HCT116 (cell line): ENCODE measurements around the gene ATG4B. TPM values are rescaled to one million over a fixed set of nuclear protein-coding genes. Genes with fewer than 3 reads are reported as not detected.

Source experiments
- ATAC-seq: fragments of 200-7000 bp; cut with Tn5 transposase; 2 replicates; pipeline ENCODE4 v1.9.1; 2020; ENCODE audit warnings: mild to moderate bottlenecking, moderate library complexity
- BruUV-seq: library from RNA; stranded (reverse); fragments of 400-500 nt; replicated peaks from 2 replicates; lab custom pipeline; 2021; lab: Mats Ljungman, UMichigan
- CTCF ChIA-PET: fragments of 300-600 bp; sonication (Branson Sonifier 250); formaldehyde crosslinking; loops from one replicate; lab custom pipeline; 2021; ENCODE audit warnings: antibody characterized with exemption; lab: Charles Lee
- POLR2A ChIA-PET: fragments of 300-600, 350-600 bp; sonication (Branson Sonifier 250); formaldehyde crosslinking; loops from one replicate; lab custom pipeline; 2021; ENCODE audit warnings: antibody characterized with exemption; lab: Charles Lee
- RAD21 ChIA-PET, 2 experiments: fragments of 300-600 bp; sonication (Branson Sonifier 250); formaldehyde crosslinking; loops; one replicate each; lab custom pipeline; 2023; ENCODE audit warnings: low total read pairs in 2 of 2; ENCODE audit not compliant: uncharacterized antibody in 2 of 2, unreplicated experiment in 2 of 2, low non-redundant PET in 1 of 2; lab: Charles Lee
- DNase-seq: peaks from one replicate; pipeline ENCODE4 v3.0.0-alpha.2; 2010; ENCODE audit warnings: low read depth, low spot score
- H2AFZ ChIP-seq: fragments of 200-600 bp; shearing (Covaris generic), sonication (generic); 2 replicates; pipeline ENCODE4 v1.6.1; 2017; ENCODE audit warnings: low read depth, mixed run types, mixed read lengths, antibody characterized with exemption, low read length; ENCODE audit not compliant: poor library complexity, severe bottlenecking
- H3K27ac ChIP-seq: 2 replicates; pipeline ENCODE4 v1.5.1; 2012; ENCODE audit warnings: low read depth, low read length
- H3K27me3 ChIP-seq: fragments of 200-600 bp; sonication (generic); 2 replicates; pipeline ENCODE4 v1.6.1; 2016; ENCODE audit warnings: mixed run types, low read length, mixed read lengths; ENCODE audit not compliant: insufficient read depth
- H3K36me3 ChIP-seq, 2 experiments: fragments of 200-500 bp in 1 of 2; fragments of 200-600 bp in 1 of 2; sonication (Bioruptor generic) in 1 of 2; sonication (generic) in 1 of 2; 2 replicates each; pipeline versions ENCODE4 v1.5.1 to v1.6.1; 2014 to 2016; ENCODE audit warnings: low read length in 2 of 2, inconsistent platforms in 1 of 2, mixed read lengths in 1 of 2, mixed run types in 1 of 2; ENCODE audit not compliant: insufficient read depth in 2 of 2, control insufficient read depth in 1 of 2
- H3K4me1 ChIP-seq, 2 experiments: fragments of 200-600 bp in 1 of 2; sonication (generic) in 1 of 2; 2 replicates each; pipeline versions ENCODE4 v1.5.1 to v1.6.1; 2012 to 2017; ENCODE audit warnings: low read length in 2 of 2, inconsistent platforms in 1 of 2, mild to moderate bottlenecking in 1 of 2, mixed read lengths in 1 of 2, mixed run types in 1 of 2, moderate library complexity in 1 of 2; ENCODE audit not compliant: insufficient read depth in 2 of 2, control insufficient read depth in 1 of 2
- H3K4me2 ChIP-seq: fragments of 200-600 bp; sonication (generic); 2 replicates; pipeline ENCODE4 v1.6.1; 2017; ENCODE audit warnings: mixed run types, low read length, mixed read lengths
- H3K4me3 ChIP-seq, 2 experiments: fragments of 200-600 bp in 1 of 2; sonication (generic) in 1 of 2; replicated peaks in 1 of 2; 2 replicates each; pipeline ENCODE4 v1.5.1; 2011 to 2016; ENCODE audit warnings: low read length in 2 of 2, control low read depth in 1 of 2, low read depth in 1 of 2, mild to moderate bottlenecking in 1 of 2, mixed read lengths in 1 of 2, mixed run types in 1 of 2
- H3K79me2 ChIP-seq: fragments of 200-600 bp; sonication (generic); 2 replicates; pipeline ENCODE4 v1.6.1; 2017; ENCODE audit warnings: mild to moderate bottlenecking, mixed run types, low read length, moderate library complexity, mixed read lengths; ENCODE audit not compliant: insufficient read depth
- H3K9ac ChIP-seq: fragments of 200-600 bp; sonication (generic); 2 replicates; pipeline ENCODE4 v1.6.1; 2016; ENCODE audit warnings: low read length, mixed read lengths
- H3K9me2 ChIP-seq: fragments of 200-600 bp; sonication (generic), shearing (Covaris generic); 2 replicates; pipeline ENCODE4 v1.6.1; 2017; ENCODE audit warnings: mixed run types, mild to moderate bottlenecking, moderate library complexity; ENCODE audit not compliant: insufficient read depth
- H3K9me3 ChIP-seq, 2 experiments: fragments of 200-500 bp in 1 of 2; fragments of 200-600 bp in 1 of 2; sonication (Bioruptor generic) in 1 of 2; sonication (generic) in 1 of 2; 2 replicates each; pipeline ENCODE4 v1.6.1; 2014 to 2017; ENCODE audit warnings: low read length in 2 of 2, mixed read lengths in 2 of 2, inconsistent platforms in 1 of 2, low read depth in 1 of 2, mild to moderate bottlenecking in 1 of 2, mixed run types in 1 of 2, moderate library complexity in 1 of 2; ENCODE audit not compliant: control insufficient read depth in 1 of 2, insufficient read depth in 1 of 2
- H4K20me1 ChIP-seq: fragments of 200-600 bp; sonication (generic), shearing (Covaris generic); 2 replicates; pipeline ENCODE4 v1.6.1; 2017; ENCODE audit warnings: mixed run types, mild to moderate bottlenecking, moderate library complexity; ENCODE audit not compliant: insufficient read depth
- ATF3 ChIP-seq: IDR thresholded peaks from 2 replicates; pipeline ENCODE4 v1.6.1; 2012
- CBX3 ChIP-seq: IDR thresholded peaks from 2 replicates; pipeline ENCODE4 v1.6.1; 2012; ENCODE audit warnings: low read depth
- CEBPB ChIP-seq: IDR thresholded peaks from 2 replicates; pipeline ENCODE4 v1.6.1; 2012; ENCODE audit warnings: low read depth
- EGR1 ChIP-seq: IDR thresholded peaks from 2 replicates; pipeline ENCODE4 v1.6.1; 2012; ENCODE audit warnings: low read depth
- ELF1 ChIP-seq: IDR thresholded peaks from 2 replicates; pipeline ENCODE4 v1.6.1; 2012; ENCODE audit warnings: low read depth, borderline replicate concordance
- EZH2 ChIP-seq: fragments of 200-600 bp; sonication (generic); IDR thresholded peaks from 2 replicates; pipeline ENCODE4 v1.6.1; 2017; ENCODE audit warnings: antibody characterized with exemption, mixed run types
- EZH2phosphoT487 ChIP-seq: fragments of 200-600 bp; IDR thresholded peaks from 2 replicates; pipeline ENCODE4 v1.6.1; 2018; ENCODE audit warnings: antibody characterized with exemption, borderline replicate concordance
- FOSL1 ChIP-seq: IDR thresholded peaks from 2 replicates; pipeline ENCODE4 v1.6.1; 2012; ENCODE audit warnings: low read depth
- JUND ChIP-seq: IDR thresholded peaks from 2 replicates; pipeline ENCODE4 v1.6.1; 2012
- MAX ChIP-seq: IDR thresholded peaks from 2 replicates; pipeline ENCODE4 v1.6.1; 2012
- POLR2AphosphoS5 ChIP-seq: IDR thresholded peaks from 2 replicates; pipeline ENCODE4 v1.6.1; 2011; ENCODE audit warnings: mild to moderate bottlenecking, low read depth, low read length, moderate library complexity
- RAD21 ChIP-seq: IDR thresholded peaks from 2 replicates; pipeline ENCODE4 v1.6.1; 2012; ENCODE audit warnings: low read depth, mild to moderate bottlenecking
- SIN3A ChIP-seq: IDR thresholded peaks from 2 replicates; pipeline ENCODE4 v1.6.1; 2012; ENCODE audit warnings: low read depth
- SP1 ChIP-seq: IDR thresholded peaks from 2 replicates; pipeline ENCODE4 v1.6.1; 2012; ENCODE audit warnings: low read depth
- TCF7L2 ChIP-seq: IDR thresholded peaks from 2 replicates; pipeline ENCODE4 v1.7.0; 2011; ENCODE audit warnings: borderline replicate concordance, inconsistent platforms; ENCODE audit not compliant: insufficient read depth, insufficient read length; ENCODE audit errors: extremely low read depth
- YY1 ChIP-seq: IDR thresholded peaks from 2 replicates; pipeline ENCODE4 v1.6.1; 2011; ENCODE audit warnings: low read length, low read depth, moderate library complexity, mild to moderate bottlenecking; ENCODE audit not compliant: insufficient replicate concordance; ENCODE audit errors: extremely low read depth
- ZFX ChIP-seq: fragments of 450-650 bp; IDR thresholded peaks from 2 replicates; pipeline ENCODE4 v1.6.1; 2017
- intact Hi-C: fragments of 100-400 bp; cut with micrococcal nuclease; formaldehyde crosslinking; loops from 2 replicates; pipeline ENCODE4 v1.10.0; 2022
- total RNA-seq: library from RNA; stranded (reverse); gene quantifications from one replicate; pipeline ENCODE4 v1.2.1, GENCODE V29; 2021; ENCODE audit not compliant: unreplicated experiment

The ATG4B gene
- total RNA-seq, 1 experiment from 2014 or later = 87.4 TPM

GRCh38 chr2:241599615-241600014 is 37.9 kb upstream of the ATG4B start:
- H3K4me1 ChIP-seq = no peaks in the 10 kb centered on the region
- no peaks in the 10 kb centered on the region for H3K27me3 ChIP-seq
- CTCF ChIA-PET = no interaction called here
- H3K36me3 ChIP-seq = peaks cover 3 to 15% of the 10 kb centered on the region in 2 experiments; a peak in 3 of 4 replicates
- TF ChIP-seq ZFX = no peak
- TF ChIP-seq EZH2phosphoT487 = no peak
- TF ChIP-seq EZH2 = no peak
- no peak for TF ChIP-seq SP1
- TF ChIP-seq ELF1 = no peak
- TF ChIP-seq, all 23 proteins: peak for 0
- H3K27ac ChIP-seq = no peak overlapping the region
- no TSS peak for BruUV-seq
- H3K4me2 ChIP-seq = no peak overlapping the region
- H3K79me2 ChIP-seq = no peaks in the 10 kb centered on the region
- intact Hi-C loops = no loop called here
- H3K9ac ChIP-seq = no peak overlapping the region
- no peaks in the 10 kb centered on the region for H3K9me2 ChIP-seq
- DNase-seq (no peak), ATAC-seq (no peak)
- ChIA-PET POLR2A (no interaction called here), RAD21 (no interaction called here)
- no peak overlapping the region for H3K4me3 ChIP-seq
- no peak overlapping the region for H2AFZ ChIP-seq
- H4K20me1 ChIP-seq = no peaks in the 10 kb centered on the region
- no peaks in the 10 kb centered on the region for H3K9me3 ChIP-seq

- H3K27ac ChIP-seq = no peak overlapping the region
- CTCF ChIA-PET = no interaction called here
- no peak overlapping the region for H3K9ac ChIP-seq
- ATAC-seq (no peak), DNase-seq (no peak)
- no peak for TF ChIP-seq RAD21
- TF ChIP-seq CBX3 = no peak
- TF ChIP-seq JUND = no peak
- no peak for TF ChIP-seq TCF7L2
- TF ChIP-seq SIN3A = no peak
- no peak for TF ChIP-seq POLR2AphosphoS5
- TF ChIP-seq EGR1 = no peak
- TF ChIP-seq ATF3 = no peak
- TF ChIP-seq EZH2 = no peak
- no peak for TF ChIP-seq SP1
- no peak for TF ChIP-seq MAX
- no peak for TF ChIP-seq CEBPB
- TF ChIP-seq FOSL1 = no peak
- TF ChIP-seq YY1 = no peak
- H3K4me3 ChIP-seq = no peak overlapping the region
- no peak overlapping the region for H3K4me2 ChIP-seq
- H4K20me1 ChIP-seq = no peaks in the 10 kb centered on the region
- intact Hi-C loops = no loop called here
- no peaks in the 10 kb centered on the region for H3K27me3 ChIP-seq
- no peaks in the 10 kb centered on the region for H3K4me1 ChIP-seq
- H3K9me3 ChIP-seq = no peaks in the 10 kb centered on the region
- H2AFZ ChIP-seq = no peak overlapping the region
- H3K79me2 ChIP-seq = no peaks in the 10 kb centered on the region
- H3K9me2 ChIP-seq = no peaks in the 10 kb centered on the region
- RAD21 ChIA-PET = no interaction called here
- H3K36me3 ChIP-seq = peaks cover 6 to 21% of the 10 kb centered on the region in 2 experiments; a peak in 3 of 4 replicates
- POLR2A ChIA-PET = no interaction called here
- no TSS peak for BruUV-seq
Measured at GRCh38 chr2:241601841-241602240, 35.7 kb upstream of the ATG4B start.
